ENCODE data around the gene CRHR1.

GRCh38 chr17:45777388-45777787 is 6.7 kb upstream of the CRHR1 start:
- TF ChIP-seq CTCF (IDR thresholded peaks at IDR 0.05; ENCODE audit: insufficient read depth, low read length) (no peak), POLR2AphosphoS5 (IDR thresholded peaks at IDR 0.05; ENCODE audit: low read depth) (no peak)

Data from HL-60 (cell line).